ENCODE results near the gene MFGE8.

DNA sequence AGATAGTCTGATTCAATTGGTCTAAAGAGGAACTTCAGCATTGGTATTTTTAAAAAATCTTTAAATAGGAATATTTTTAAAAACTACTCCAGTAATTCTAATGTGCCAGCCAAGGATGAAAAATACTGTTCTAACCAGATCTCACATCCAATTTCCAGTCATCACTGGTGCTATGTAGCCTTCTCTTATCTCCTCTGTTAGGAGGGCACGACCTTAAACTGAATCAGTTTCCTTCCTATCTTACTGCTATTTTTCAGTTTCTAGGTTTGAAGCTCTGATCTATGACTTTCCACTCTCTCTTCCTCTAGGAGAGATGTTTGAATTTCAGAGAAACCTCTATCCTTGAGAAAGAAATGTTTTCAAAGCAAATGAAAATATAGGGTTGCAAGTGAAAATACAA is 49.8 kb downstream of the MFGE8 start:
- TF ChIP-seq, protein P1, sequence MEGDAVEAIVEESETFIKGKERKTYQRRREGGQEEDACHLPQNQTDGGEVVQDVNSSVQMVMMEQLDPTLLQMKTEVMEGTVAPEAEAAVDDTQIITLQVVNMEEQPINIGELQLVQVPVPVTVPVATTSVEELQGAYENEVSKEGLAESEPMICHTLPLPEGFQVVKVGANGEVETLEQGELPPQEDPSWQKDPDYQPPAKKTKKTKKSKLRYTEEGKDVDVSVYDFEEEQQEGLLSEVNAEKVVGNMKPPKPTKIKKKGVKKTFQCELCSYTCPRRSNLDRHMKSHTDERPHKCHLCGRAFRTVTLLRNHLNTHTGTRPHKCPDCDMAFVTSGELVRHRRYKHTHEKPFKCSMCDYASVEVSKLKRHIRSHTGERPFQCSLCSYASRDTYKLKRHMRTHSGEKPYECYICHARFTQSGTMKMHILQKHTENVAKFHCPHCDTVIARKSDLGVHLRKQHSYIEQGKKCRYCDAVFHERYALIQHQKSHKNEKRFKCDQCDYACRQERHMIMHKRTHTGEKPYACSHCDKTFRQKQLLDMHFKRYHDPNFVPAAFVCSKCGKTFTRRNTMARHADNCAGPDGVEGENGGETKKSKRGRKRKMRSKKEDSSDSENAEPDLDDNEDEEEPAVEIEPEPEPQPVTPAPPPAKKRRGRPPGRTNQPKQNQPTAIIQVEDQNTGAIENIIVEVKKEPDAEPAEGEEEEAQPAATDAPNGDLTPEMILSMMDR (optimal IDR thresholded peaks at IDR 0.05 in 1 of 3, IDR thresholded peaks at IDR 0.05 in 1 of 3, conservative IDR thresholded peaks at IDR 0.05 in 1 of 3; ENCODE audit: extremely low read depth in 1 of 3, insufficient read depth in 2 of 3, low read length in 3 of 3), result no peak
- TF ChIP-seq EZH2 (IDR thresholded peaks at IDR 0.05; ENCODE audit: low read length), result no peak
